Measurements from ENCODE around the gene IP6K3.

IP6K3 gene

GRCh38 chr6:33718713-33719112, 28.0 kb downstream of the IP6K3 start:
- no peaks in the 10 kb centered on the region for H3K9me3 ChIP-seq (replicated peaks; ENCODE audit: insufficient read depth, low read length)
- H3K36me3 ChIP-seq (replicated peaks; ENCODE audit: insufficient read depth, low read length) = no peaks in the 10 kb centered on the region
- no peaks in the 10 kb centered on the region for H3K79me2 ChIP-seq (ENCODE audit: low read length)
- TF ChIP-seq CTCF (IDR thresholded peaks at IDR 0.05; ENCODE audit: low read length) (no peak), EZH2phosphoT487 (IDR thresholded peaks at IDR 0.05; ENCODE audit: low read length) (no peak), EZH2 (optimal IDR thresholded peaks at IDR 0.05; ENCODE audit: low read depth, low read length) (no peak)
- H3K4me2 ChIP-seq (ENCODE audit: low read depth, low read length) = no peak overlapping the region
- H3K27ac ChIP-seq (ENCODE audit: low read length) = no peak overlapping the region
- H3K9ac ChIP-seq (ENCODE audit: low read length) = no peak overlapping the region
- DNase-seq = no peak
- H3K4me3 ChIP-seq (ENCODE audit: low read length) = no peak overlapping the region
- no peak overlapping the region for H2AFZ ChIP-seq (ENCODE audit: low read length)
- H3K9me2 ChIP-seq (replicated peaks; ENCODE audit: insufficient read depth, low read length) = no peaks in the 10 kb centered on the region
- H3K4me1 ChIP-seq (ENCODE audit: low read length) = no peaks in the 10 kb centered on the region
- H4K20me1 ChIP-seq (ENCODE audit: insufficient read depth, low read length) = no peaks in the 10 kb centered on the region
- no peaks in the 10 kb centered on the region for H3F3A ChIP-seq (ENCODE audit: insufficient read depth, low read length)
- H3K27me3 ChIP-seq (replicated peaks; ENCODE audit: insufficient read depth, low read length) = peaks cover 33% of the 10 kb centered on the region

- no peak overlapping the region for H3K27ac ChIP-seq (ENCODE audit: low read length)
- no peaks in the 10 kb centered on the region for H3K9me2 ChIP-seq (replicated peaks; ENCODE audit: insufficient read depth, low read length)
- no peak overlapping the region for H3K4me2 ChIP-seq (ENCODE audit: low read depth, low read length)
- H3K4me3 ChIP-seq (ENCODE audit: low read length) = no peak overlapping the region
- no peak overlapping the region for H2AFZ ChIP-seq (ENCODE audit: low read length)
- H3K9me3 ChIP-seq (replicated peaks; ENCODE audit: insufficient read depth, low read length) = no peaks in the 10 kb centered on the region
- H3K36me3 ChIP-seq (replicated peaks; ENCODE audit: insufficient read depth, low read length) = no peaks in the 10 kb centered on the region
- no peaks in the 10 kb centered on the region for H3F3A ChIP-seq (ENCODE audit: insufficient read depth, low read length)
- TF ChIP-seq EZH2phosphoT487 (IDR thresholded peaks at IDR 0.05; ENCODE audit: low read length) = no peak
- TF ChIP-seq CTCF (IDR thresholded peaks at IDR 0.05; ENCODE audit: low read length) = no peak
- no peak for TF ChIP-seq EZH2 (optimal IDR thresholded peaks at IDR 0.05; ENCODE audit: low read depth, low read length)
- no peaks in the 10 kb centered on the region for H3K4me1 ChIP-seq (ENCODE audit: low read length)
- DNase-seq = no peak
- peaks cover 26% of the 10 kb centered on the region for H3K27me3 ChIP-seq (replicated peaks; ENCODE audit: insufficient read depth, low read length)
- H3K9ac ChIP-seq (ENCODE audit: low read length) = no peak overlapping the region
- no peaks in the 10 kb centered on the region for H3K79me2 ChIP-seq (ENCODE audit: low read length)
- H4K20me1 ChIP-seq (ENCODE audit: insufficient read depth, low read length) = no peaks in the 10 kb centered on the region
Observed at GRCh38 chr6:33717934-33718455, 28.7 kb downstream of the IP6K3 start.

GRCh38 chr6:33716890-33717632, 29.6 kb downstream of the IP6K3 start:
- H3K27ac ChIP-seq (ENCODE audit: low read length) = no peak overlapping the region
- H3F3A ChIP-seq (ENCODE audit: insufficient read depth, low read length) = no peaks in the 10 kb centered on the region
- no peaks in the 10 kb centered on the region for H4K20me1 ChIP-seq (ENCODE audit: insufficient read depth, low read length)
- no peak overlapping the region for H2AFZ ChIP-seq (ENCODE audit: low read length)
- H3K4me1 ChIP-seq (ENCODE audit: low read length) = no peaks in the 10 kb centered on the region
- no peak overlapping the region for H3K4me2 ChIP-seq (ENCODE audit: low read depth, low read length)
- H3K9me3 ChIP-seq (replicated peaks; ENCODE audit: insufficient read depth, low read length) = no peaks in the 10 kb centered on the region
- peaks cover 16% of the 10 kb centered on the region for H3K27me3 ChIP-seq (replicated peaks; ENCODE audit: insufficient read depth, low read length)
- no peak overlapping the region for H3K9ac ChIP-seq (ENCODE audit: low read length)
- no peak overlapping the region for H3K4me3 ChIP-seq (ENCODE audit: low read length)
- H3K9me2 ChIP-seq (replicated peaks; ENCODE audit: insufficient read depth, low read length) = no peaks in the 10 kb centered on the region
- no peaks in the 10 kb centered on the region for H3K79me2 ChIP-seq (ENCODE audit: low read length)
- H3K36me3 ChIP-seq (replicated peaks; ENCODE audit: insufficient read depth, low read length) = no peaks in the 10 kb centered on the region
- no peak for TF ChIP-seq EZH2phosphoT487 (IDR thresholded peaks at IDR 0.05; ENCODE audit: low read length)
- TF ChIP-seq CTCF (IDR thresholded peaks at IDR 0.05; ENCODE audit: low read length) = no peak
- no peak for TF ChIP-seq EZH2 (optimal IDR thresholded peaks at IDR 0.05; ENCODE audit: low read depth, low read length)
- no peak for DNase-seq
